KBM-7 (cell line): Measurements from ENCODE around the gene COQ10A.
A peak's percentile ranks its signal among the peaks of the same experiment; 100 is the strongest.
"Not testable (repeated sequence)": the region's sequence is repeated elsewhere in the genome, so short reads cannot be mapped to it uniquely, and the experiment has no call there.

Experiments used
- DNase-seq: peaks from one replicate; pipeline ENCODE4 v3.0.0-alpha.2; 2015
- in situ Hi-C: fragments of 300-500 bp; cut with MboI; formaldehyde crosslinking; loops from 2 replicates; pipeline ENCODE4 v1.14.3; 2020; ENCODE audit warnings: low sequenced_read_pairs, low pct_unique_long_range_greater_than_20kb, mixed read lengths

Gene COQ10A

DNA sequence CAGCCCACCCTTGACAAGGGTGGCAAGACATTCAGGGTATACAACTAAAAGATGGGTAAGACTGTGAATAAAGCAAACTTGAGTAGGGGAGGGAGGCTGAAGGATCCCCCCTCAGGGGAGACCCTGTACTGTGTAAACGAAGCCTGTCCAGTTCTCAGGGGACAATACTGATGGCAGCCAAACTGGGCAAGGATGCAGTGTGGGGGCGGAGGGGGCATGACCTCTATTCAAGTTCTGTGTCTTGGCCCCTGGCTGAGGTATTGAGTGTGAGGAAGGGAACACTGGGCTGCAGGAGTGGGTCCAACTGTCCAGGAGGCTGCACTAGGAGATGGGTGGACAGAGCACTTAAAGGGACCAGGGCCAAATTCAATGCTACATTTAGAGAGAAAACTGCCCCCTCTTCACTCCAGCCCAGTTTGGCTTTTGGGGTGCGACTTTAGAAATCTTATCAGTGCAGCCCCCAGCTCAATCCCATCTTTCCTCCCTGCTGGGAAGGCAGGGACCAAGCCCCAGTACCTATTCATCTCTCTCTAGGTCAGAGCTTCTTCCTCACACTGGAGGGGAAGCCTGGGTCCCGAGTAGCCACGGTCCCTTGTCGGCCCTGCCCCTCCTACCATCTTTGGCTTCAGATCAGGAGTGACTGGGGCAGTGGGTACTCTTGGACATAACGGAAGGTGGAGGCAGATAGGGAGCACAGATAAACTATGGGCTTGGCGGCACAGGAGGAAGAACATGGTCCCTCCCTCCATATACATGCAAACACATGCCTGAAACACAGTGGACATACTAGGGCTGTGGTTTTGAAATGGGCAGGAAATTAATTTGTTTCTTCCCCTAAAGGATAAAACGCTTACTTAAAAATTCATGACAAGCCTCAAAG lies 25.1 kb upstream of the COQ10A start:
- in situ Hi-C loops: no loop called here
- DNase-seq: no peak

GRCh38 chr12:56242986-56243385 lies 23.8 kb upstream of the COQ10A start:
- in situ Hi-C loops: no loop called here
- no peak for DNase-seq

DNA sequence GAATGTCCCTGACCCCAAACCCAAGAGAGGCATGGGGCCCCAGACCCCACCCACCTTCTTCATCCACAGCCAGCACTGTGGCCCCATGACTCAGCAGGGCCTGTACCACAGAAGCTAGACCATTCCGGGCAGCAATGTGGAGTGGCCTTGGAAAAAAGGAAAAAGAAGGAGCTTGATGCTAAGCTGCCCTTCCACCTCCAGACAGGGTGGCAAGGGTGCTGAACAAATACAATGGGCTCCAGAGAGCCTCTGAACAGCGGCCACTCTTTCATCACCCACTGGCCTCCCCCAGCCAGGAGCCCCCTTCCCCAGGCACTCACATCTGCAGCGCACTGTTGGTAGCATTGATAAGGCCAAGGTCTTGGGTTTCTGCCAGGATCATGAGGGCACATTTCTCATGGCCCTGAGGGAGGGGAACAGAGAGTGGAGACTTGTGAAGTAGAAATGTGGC lies 23.0 kb upstream of the COQ10A start:
- no peak for DNase-seq
- in situ Hi-C loops: no loop called here

- no peak for DNase-seq
- in situ Hi-C loops: no loop called here
These were observed 22.2 kb upstream of the COQ10A start for GRCh38 chr12:56244494-56244893.

DNA sequence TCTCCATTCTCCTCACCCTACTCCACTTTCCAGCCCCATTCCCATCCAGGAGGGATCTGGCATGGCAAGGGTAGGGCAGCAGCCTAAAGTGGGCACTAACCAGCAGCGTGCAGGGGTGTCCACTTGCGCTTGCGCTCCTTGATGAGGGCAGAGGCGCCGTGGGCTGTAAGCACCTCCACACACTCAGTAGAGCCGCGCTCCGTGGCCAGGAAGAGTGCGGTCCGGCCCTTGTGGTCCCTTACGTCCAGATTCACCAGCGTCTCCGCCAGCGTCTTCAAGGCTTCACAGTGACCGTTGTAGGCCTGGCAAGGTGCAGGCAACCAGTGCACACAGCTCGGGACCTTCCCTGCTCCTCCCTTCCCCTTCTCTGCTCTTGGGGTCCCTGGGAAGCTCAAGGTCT lies 18.8 kb upstream of the COQ10A start:
- in situ Hi-C loops: no loop called here
- no peak for DNase-seq

GRCh38 chr12:56248711-56249110 lies 18.0 kb upstream of the COQ10A start:
- no peak for DNase-seq
- in situ Hi-C loops: no loop called here

DNA sequence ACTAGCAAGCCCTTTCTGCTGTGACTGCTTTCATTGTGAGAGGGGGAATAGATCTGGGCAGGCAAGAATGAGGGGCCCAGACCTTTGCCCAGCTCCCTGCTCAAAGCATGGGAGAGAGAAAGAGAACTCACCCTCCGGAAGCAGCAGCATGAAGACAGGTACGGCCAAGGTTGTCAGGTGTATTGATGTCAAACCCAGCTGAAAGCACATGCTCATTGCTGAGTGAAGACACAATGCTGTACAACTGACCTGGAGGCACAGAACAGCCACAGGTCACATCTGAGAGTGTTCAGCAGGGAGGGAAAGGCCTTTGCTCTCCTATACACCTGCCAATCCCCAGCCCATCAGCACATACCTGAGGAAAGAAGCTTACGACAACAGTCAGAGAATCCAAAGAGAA lies 14.1 kb upstream of the COQ10A start:
- in situ Hi-C loops: no loop called here
- no peak for DNase-seq

DNA sequence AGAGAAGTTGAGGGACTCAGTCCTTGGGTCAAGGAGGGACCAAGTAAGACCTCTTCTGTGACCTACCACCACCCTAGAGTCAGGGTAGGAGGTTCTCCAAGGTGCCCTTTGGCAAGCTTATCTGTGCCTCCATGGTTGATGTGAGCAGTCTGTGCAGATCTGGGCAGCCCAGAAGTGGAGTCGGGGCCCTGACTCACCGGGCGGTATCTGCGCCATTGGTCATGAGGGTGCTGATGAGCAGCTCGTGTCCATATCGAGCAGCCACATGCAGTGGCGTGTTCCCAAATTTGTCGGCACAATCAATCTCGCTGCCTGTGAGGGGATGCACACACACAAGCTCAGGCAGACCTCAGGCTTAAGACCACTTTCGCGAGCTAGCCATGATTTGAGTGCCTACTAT lies 13.7 kb upstream of the COQ10A start:
- in situ Hi-C loops: no loop called here
- DNase-seq: no peak

GRCh38 chr12:56255671-56256070 lies 11.1 kb upstream of the COQ10A start:
- no peak for DNase-seq
- in situ Hi-C loops: no loop called here

GRCh38 chr12:56256326-56256960 lies 10.3 kb upstream of the COQ10A start:
- in situ Hi-C loops: no loop called here
- DNase-seq: no peak

DNA sequence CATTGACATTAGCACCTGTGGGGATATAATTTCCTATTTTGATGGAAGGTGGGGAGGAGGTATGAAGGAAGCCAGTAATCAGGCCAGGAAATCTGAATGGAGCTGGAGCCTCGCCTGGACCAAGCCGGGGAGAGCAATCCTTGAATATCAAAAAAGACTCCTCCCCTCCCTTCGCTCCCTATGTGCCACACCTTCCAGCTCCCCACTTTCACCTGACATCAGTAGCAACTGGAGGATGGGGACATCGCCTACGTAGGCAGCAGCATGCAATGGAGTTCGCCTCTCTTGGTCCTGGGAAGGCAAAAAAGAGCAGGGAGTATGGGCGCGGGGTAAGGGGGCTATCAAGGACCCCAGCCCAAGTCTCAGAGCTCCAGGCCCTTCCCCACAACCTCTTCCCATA lies 9.7 kb upstream of the COQ10A start:
- in situ Hi-C loops: no loop called here
- no peak for DNase-seq

DNA sequence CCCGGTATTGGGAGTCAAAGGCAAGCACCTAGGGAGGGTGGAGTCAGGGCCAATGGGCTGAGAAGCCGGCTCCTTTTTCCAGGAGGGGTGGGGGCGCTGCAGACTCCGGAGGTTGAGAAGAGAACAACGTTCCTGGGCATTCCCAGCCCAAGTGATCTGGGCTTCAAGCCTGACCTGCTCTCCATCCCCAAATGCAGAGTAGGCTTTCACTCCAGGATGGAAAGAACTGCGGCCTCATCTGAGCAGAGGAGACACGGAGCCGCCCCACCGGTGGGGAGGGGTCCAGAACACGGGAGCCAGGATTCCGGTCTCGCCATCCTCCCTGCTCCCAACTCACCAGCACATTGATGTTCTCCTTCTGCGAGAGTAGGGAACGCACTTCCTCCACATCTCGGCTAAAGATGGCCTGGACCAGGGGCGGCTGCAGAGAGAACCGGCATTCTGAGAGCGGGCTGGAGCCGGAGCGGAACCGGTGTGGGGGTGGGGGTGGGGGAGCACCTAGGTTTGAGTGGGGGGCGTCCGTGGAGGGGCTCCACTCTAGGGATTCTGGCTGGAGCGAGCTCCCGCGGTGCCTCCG lies 9.2 kb upstream of the COQ10A start:
- DNase-seq: peak; percentile 30
- in situ Hi-C loops: no loop called here

GRCh38 chr12:56258068-56258819 lies 8.5 kb upstream of the COQ10A start, which contains the start of gene ANKRD52:
ANKRD52 (minus strand) TSS chr12:56258384; CDS start chr12:56258269, 115 bp downstream.
- in situ Hi-C loops: no loop called here
- DNase-seq: peak; percentile 81

DNA sequence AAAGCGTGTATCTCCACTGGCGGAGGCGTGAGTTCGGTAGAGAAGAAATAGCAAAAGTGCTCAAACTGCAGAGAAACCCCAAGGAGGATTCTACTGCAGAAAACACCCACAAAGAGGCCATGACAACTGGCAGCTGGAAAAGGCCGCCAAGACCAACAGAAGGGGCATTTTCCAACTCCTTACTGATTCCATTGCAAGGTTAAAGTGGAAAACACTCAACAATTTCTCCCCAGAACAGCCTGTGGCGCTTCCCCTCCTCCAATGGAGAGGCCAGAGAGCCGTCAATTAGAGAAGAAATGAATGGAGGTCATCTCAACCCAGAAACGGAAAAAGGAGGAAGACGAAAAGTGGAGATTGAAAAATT lies 7.9 kb upstream of the COQ10A start:
- DNase-seq: no peak
- in situ Hi-C loops: no loop called here

GRCh38 chr12:56260380-56260779 lies 6.4 kb upstream of the COQ10A start:
- in situ Hi-C loops: no loop called here
- no peak for DNase-seq

- in situ Hi-C loops: no loop called here
- DNase-seq: no peak
These were observed 5.8 kb upstream of the COQ10A start for GRCh38 chr12:56260921-56261320.

- DNase-seq: no peak
- in situ Hi-C loops: no loop called here
These were observed 5.1 kb upstream of the COQ10A start for GRCh38 chr12:56261503-56262232.

GRCh38 chr12:56262955-56263354 lies 3.8 kb upstream of the COQ10A start:
- in situ Hi-C loops, DNase-seq: not testable (repeated sequence)
